HepG2 (cell line): ENCODE results near the gene RHOT2.

Experiments
- NFRKB ChIP-seq: fragments of 450-650 bp; IDR thresholded peaks from 2 replicates; pipeline ENCODE4 v1.6.1; 2017
- RERE ChIP-seq: IDR thresholded peaks from 2 replicates; pipeline ENCODE4 v1.6.1; 2016; ENCODE audit warnings: low read depth, missing genetic modification reagents, missing compliant biosample characterization
- U2AF1 ChIP-seq: fragments of 200-400 bp; formaldehyde crosslinking; optimal IDR thresholded peaks from 2 replicates; pipeline ENCODE3; 2017; ENCODE audit warnings: mild to moderate bottlenecking, low read depth, low read length
- ZNF430 ChIP-seq: sonication (generic); formaldehyde crosslinking; IDR thresholded peaks from 2 replicates; pipeline ENCODE4 v1.9.0; 2021; ENCODE audit warnings: mild to moderate bottlenecking, missing genetic modification reagents
- ZNF644 ChIP-seq: IDR thresholded peaks from 2 replicates; pipeline ENCODE4 v1.6.1; 2016; ENCODE audit warnings: low read depth

- no peak for TF ChIP-seq NFRKB
- no peak for TF ChIP-seq U2AF1
- no peak for TF ChIP-seq ZNF644
- no peak for TF ChIP-seq ZNF430 (CRISPR knock-in tag)
- TF ChIP-seq RERE (CRISPR knock-in tag), result no peak
These were observed 16.3 kb downstream of the RHOT2 start, which contains the start of gene JMJD8 for GRCh38 chr16:684071-684794.
